ENCODE measurements around the gene HBQ1. TPM values are rescaled to one million over a fixed set of nuclear protein-coding genes. Genes with fewer than 3 reads are reported as not detected.

Gene HBQ1
- total RNA-seq: not detected

DNA sequence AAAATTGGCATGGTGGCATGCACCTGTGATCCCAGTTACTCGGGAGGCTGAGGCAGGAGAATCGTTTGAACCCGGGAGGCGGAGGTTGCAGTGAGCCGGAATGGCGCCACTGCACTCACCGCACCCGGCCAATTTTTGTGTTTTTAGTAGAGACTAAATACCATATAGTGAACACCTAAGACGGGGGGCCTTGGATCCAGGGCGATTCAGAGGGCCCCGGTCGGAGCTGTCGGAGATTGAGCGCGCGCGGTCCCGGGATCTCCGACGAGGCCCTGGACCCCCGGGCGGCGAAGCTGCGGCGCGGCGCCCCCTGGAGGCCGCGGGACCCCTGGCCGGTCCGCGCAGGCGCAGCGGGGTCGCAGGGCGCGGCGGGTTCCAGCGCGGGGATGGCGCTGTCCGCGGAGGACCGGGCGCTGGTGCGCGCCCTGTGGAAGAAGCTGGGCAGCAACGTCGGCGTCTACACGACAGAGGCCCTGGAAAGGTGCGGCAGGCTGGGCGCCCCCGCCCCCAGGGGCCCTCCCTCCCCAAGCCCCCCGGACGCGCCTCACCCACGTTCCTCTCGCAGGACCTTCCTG lies at the start of gene HBQ1:
HBQ1 (plus strand) TSS at position 359 of the 575 bp plus-strand sequence; CDS start at position 387, 28 bp downstream.
- intact Hi-C loops (cut with DNase I): loop anchor here (5.0 kb wide), 1 partner anchor 73 kb away; no protein-coding TSS in a partner anchor
- Histone ChIP-seq H3K4me3 (peak within 1 kb of the TSS; percentile 20), H3K27ac (no peak within 1 kb of the TSS), H3K36me3 (no peaks in the 10 kb centered on the region), H3K4me1 (peaks cover 11% of the 10 kb centered on the region), H3K9me3 (no peaks in the 10 kb centered on the region), H3K27me3 (peaks cover 48% of the 10 kb centered on the region), H3K9ac (ENCODE audit: low read depth in 2 of 2, low read length in 2 of 2) (peak within 1 kb of the TSS in 1 of 2 donors; percentile 30)
- TF ChIP-seq CTCF (IDR thresholded peaks at IDR 0.05): peak; percentile 23
- no peak for DNase-seq

DNA sequence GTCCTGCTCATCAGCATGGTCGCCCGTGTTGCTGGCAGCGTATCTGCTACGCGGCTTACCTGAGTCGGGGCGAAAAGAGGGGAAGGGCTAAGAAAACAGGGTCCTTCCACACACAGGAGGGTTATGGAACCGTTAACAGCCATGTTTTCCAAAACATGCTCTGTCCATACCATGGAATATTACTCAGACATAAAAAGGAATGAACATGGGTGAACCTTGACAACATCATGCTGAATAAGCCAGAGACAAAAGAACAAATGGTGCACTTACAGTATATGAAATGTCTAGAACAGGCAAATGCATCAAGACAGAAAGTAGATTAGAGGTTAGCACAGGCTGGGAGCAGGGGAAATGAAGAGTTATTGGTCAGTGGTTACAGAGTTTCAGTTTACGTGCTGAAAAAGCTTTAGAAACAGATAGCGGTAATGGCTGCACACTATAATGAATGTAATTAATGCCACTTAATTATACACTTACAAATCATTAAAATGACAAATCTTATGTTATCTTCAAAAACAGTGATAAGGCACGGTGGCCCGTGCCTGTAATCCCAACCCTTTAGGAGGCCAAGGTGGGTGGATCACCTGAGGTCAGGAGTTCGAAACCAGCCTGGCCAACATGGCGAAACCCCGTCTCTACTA lies 49.6 kb upstream of the HBQ1 start:
- Histone ChIP-seq H3K9ac (ENCODE audit: low read depth in 2 of 2, low read length in 2 of 2) (no peak overlapping the region), H3K27ac (no peak overlapping the region), H3K36me3 (no peaks in the 10 kb centered on the region), H3K4me3 (no peak overlapping the region), H3K4me1 (no peaks in the 10 kb centered on the region), H3K9me3 (no peaks in the 10 kb centered on the region), H3K27me3 (no peaks in the 10 kb centered on the region)
- no peak for DNase-seq
- TF ChIP-seq CTCF (IDR thresholded peaks at IDR 0.05): no peak
- intact Hi-C loops (cut with DNase I): no loop called here

DNA sequence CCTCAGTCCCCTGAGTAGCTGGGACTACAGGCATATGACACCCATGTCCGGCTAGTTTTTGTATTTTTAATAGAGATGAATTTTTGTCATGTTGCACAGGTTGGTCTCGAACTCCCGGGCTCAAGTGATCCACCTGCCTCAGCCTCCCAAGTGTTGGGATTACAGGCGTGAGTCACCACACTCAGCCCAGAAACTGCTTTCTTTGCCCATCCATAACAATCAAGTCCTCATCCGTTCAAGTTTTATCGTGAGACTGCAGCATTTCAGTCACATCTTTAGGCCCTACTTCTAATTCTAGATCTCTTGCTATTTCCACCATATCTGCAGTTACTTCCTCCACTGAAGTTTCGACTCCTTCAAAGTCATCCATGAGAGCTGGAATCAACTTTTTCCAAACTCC lies 48.1 kb upstream of the HBQ1 start:
- TF ChIP-seq CTCF (IDR thresholded peaks at IDR 0.05): no peak
- no peak overlapping the region for H3K9ac ChIP-seq (ENCODE audit: low read depth in 2 of 2, low read length in 2 of 2)
- no peaks in the 10 kb centered on the region for H3K36me3 ChIP-seq
- intact Hi-C loops (cut with DNase I): no loop called here
- no peak for DNase-seq
- no peak overlapping the region for H3K27ac ChIP-seq
- no peaks in the 10 kb centered on the region for H3K9me3 ChIP-seq
- H3K27me3 ChIP-seq: no peaks in the 10 kb centered on the region
- H3K4me1 ChIP-seq: no peaks in the 10 kb centered on the region
- no peak overlapping the region for H3K4me3 ChIP-seq

DNA sequence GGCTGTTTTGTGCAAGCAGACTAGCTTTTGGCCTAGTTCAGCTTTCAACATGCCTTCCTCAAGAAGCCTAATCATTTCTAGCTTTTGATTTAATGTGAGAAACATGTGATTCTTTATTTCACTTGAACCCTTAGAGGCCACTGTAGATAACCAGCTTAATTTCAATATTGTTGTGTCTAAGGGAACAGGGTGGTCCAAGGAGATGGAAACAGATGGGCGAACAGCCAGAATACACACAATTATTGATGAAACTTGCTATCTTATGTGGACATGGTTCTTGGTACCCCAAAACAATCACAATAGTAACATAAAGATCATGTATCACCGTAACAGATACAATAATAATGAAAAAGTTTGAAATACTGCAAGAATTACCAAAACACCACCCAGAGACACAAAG lies 46.5 kb upstream of the HBQ1 start:
- intact Hi-C loops (cut with DNase I): no loop called here
- Histone ChIP-seq H3K4me1 (no peaks in the 10 kb centered on the region), H3K9me3 (no peaks in the 10 kb centered on the region), H3K36me3 (no peaks in the 10 kb centered on the region), H3K27me3 (no peaks in the 10 kb centered on the region), H3K9ac (ENCODE audit: low read depth in 2 of 2, low read length in 2 of 2) (no peak overlapping the region), H3K27ac (no peak overlapping the region), H3K4me3 (no peak overlapping the region)
- DNase-seq: no peak
- no peak for TF ChIP-seq CTCF (IDR thresholded peaks at IDR 0.05)

DNA sequence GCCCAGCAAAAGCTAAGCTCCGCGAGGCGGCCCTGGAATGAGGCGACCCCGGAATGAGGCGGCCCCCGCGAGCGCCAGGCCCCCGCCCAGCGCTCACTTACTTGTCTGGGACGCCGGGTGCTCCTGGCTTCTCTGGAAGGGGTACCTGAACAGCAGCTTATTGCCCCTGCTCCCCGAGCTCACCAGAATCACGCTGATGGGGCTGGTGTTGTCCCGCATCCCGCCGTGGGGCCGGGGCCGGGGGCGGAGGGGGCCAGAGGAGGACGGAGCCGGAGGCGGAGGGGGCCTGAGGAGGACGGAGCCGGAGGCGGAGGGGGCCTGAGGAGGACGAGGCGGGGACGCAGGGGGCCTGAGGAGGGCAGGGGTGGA lies 42.2 kb upstream of the HBQ1 start:
- Histone ChIP-seq H3K4me3 (peak overlapping the region; percentile 52), H3K4me1 (no peaks in the 10 kb centered on the region), H3K36me3 (no peaks in the 10 kb centered on the region), H3K27ac (no peak overlapping the region), H3K9me3 (no peaks in the 10 kb centered on the region), H3K27me3 (no peaks in the 10 kb centered on the region), H3K9ac (ENCODE audit: low read depth in 2 of 2, low read length in 2 of 2) (peak overlapping the region; percentile 69 to 71)
- intact Hi-C loops (cut with DNase I): no loop called here
- DNase-seq: no peak
- no peak for TF ChIP-seq CTCF (IDR thresholded peaks at IDR 0.05)

Data from colonic mucosa (tissue), 4 donors.